ENCODE results near the gene ARID3C.

Gene ARID3C, protein sequence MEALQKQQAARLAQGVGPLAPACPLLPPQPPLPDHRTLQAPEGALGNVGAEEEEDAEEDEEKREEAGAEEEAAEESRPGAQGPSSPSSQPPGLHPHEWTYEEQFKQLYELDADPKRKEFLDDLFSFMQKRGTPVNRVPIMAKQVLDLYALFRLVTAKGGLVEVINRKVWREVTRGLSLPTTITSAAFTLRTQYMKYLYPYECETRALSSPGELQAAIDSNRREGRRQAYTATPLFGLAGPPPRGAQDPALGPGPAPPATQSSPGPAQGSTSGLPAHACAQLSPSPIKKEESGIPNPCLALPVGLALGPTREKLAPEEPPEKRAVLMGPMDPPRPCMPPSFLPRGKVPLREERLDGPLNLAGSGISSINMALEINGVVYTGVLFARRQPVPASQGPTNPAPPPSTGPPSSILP

GRCh38 chr9:34628656-34629490, at the start of gene ARID3C:
Gene ARID3C (minus strand): TSS chr9:34629066. CDS start chr9:34628014, 1,052 bp downstream.
- no peak for DNase-seq

DNA sequence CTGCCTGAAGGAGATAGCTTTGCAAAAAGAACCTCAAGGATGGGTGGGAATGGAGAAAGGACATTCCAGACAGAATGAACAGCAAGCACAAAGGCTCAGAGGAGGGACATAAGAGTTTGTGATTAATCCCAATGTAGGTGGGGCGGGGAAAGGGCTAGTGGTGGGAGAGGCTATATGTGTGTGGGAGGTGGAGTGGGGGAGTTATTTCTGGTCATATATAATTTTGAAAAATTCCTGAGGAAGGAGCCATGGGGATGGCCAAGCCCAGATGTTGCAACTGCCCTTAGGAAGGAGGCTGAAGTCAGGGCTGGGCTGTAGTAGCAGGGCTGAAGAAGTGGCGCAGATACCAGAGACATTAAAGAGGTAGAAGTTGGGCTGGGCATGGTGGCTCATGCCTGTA, 47.0 kb upstream of the ARID3C start:
- no peak for DNase-seq

DNA sequence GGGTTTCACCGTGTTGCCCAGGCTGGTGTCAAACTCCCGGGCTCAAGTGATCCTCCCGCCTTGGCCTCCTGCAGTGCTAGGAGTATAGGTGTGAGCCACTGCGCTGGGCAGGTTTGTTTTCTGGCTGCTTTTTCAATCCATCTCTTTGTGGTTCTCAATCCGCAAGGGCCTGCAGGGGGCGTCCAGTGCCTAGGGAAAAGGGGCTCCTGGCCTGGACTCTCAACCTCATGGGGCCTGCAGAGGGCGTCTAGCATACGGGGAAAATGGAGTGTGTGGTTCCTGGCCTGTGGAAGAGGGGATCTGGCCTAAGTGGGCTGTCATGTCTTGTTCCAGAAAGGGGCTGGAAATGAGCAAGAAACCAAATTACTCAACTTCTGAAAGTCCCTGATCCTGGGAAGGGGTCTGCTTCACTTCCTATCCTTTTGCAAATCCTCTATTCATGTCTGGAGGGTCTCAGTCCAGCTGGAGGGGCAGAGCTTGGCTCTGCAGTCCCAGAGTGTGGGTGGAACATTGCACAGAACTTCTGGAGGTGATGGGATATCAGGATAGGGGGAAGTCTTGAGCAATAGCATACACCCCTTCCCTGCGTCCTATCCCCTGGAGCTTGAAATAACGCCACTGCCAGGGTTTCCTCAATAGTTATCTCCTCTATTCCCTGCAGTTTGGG, 46.3 kb upstream of the ARID3C start:
- peak; percentile 72 for DNase-seq

DNA sequence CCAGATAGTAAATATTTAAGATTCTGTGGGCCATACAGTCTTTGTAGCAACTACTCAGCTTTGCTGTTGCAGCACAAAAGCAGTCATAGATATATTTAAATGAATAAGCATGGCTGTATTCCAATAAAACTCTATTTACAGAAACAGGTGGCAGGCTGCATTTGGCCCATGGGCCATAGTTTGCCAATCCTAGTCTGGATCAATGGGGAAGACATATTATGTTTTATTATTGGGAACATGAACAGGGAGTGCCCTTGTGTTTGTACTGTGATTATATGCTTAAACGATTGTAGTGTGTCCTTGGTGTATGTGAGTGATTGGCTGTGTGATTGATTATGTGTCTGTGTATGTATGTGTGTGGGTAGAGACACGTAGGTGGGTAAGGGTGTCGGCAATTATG, 45.6 kb upstream of the ARID3C start:
- DNase-seq: no peak

DNA sequence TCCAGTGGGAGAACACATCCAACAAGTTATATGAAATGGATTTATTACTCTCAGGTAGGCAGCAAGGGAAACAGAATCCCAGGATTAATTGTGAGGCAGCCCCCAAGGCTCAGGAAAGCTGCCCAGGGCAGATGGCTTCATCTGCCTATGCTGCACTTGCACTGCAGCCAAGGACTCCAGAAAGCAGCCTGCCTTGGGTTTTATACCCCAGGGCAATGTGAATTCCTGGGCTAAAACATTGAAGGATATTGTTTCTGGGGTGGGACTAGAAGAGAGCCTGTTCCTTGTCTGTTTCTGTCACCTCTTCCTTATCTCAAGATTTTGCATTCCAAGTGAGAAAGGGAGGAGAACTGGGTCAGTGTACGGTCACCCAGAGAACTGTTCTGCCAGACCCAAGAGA, 42.4 kb upstream of the ARID3C start:
- no peak for DNase-seq

DNA sequence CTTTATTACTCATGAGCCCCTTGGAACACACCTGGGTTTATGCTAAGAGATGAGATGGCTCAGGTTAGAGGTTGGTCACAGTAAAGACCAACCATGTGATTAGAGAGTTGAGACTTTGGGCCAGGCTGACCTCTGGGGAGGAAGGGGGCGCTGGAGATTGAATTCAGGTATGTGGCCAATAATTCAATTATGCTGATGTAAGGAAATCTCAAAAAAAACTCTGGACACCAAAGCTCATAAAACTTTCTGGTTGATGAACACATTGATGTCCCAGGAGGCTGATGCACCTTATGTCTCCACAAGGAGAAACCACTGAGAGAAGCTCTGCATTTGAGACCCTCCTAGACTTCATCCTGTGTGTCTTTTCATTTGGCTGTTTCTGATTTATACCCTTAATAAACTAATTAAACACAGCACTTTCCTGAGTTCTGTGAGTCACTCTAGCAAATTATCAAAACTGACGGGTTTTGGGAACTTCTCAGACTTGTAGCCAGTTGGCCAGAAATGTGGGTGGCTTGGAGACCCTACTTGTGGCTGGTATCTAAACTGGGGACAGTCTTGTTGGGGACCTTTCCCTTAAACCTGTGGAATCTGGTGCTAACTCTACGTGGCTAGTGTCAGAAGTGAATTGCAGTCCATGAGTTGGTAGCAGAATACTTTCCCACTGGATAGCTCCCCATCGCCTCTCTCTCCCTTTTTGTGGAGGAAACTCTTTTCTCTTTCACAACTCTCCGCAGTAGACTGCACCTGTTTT, 41.1 kb upstream of the ARID3C start:
- DNase-seq: no peak

GRCh38 chr9:34665381-34666250, 36.8 kb upstream of the ARID3C start:
- no peak for DNase-seq

DNA sequence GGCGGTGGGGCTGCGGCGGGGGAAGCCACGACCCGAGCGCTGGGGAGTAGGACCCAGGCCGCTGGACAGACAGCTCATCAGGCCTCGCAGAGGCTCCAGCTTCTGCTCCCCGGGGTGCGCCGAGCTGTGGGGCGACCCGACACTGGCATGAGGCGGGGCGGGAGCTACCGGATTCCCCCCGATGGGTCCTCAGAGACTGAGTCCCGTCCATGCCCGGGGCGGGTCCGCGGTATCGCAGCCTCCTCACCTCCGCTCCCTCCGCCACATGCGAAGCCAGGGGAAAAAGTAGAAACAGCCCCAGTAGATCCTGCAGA, 36.2 kb upstream of the ARID3C start:
- DNase-seq: no peak

DNA sequence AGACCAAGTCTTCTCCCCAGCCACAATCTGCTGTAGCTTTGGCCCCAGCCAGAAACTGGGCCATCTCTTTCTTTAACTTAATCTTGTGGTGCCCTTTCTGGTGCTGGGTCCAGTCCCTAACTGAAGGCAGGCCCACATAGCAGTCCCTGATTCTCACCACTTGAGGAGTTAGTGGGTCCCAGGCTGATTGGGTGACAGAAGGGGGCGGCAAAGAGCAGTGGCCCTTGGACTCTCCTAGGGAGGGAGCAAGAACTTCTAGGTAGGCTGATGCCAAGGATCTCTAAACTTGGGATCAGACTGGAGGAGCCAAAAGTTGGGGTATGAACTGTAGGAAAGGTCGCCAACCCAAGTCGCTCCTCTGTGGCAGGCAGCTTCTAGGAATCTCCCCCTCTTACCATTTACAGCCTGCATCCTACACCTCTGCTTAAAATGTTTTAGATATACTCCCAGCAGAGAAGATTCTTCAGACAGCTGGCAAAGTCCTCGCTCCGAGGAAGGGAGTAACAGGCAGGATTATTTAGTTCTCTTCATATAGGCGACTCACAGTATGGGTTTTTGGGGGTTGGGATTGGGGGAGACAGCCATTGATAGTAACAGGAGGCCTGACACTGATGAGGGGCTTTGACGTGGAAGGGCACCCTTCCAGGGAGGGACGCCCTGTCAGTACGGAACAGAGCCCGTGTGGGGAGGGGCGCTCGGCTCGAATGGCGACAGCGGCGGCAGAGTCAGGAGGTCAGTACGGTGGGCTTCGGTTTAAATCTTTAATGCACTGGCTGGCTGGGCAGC, 35.6 kb upstream of the ARID3C start:
- DNase-seq: no peak

GRCh38 chr9:34663303-34663605, 34.4 kb upstream of the ARID3C start:
- no peak for DNase-seq

- DNase-seq: no peak
Measured at GRCh38 chr9:34662526-34663302, 33.8 kb upstream of the ARID3C start, which contains the start of gene CCL27. Gene CCL27 (minus strand): TSS chr9:34662657. CDS start chr9:34662633, 24 bp downstream.

DNA sequence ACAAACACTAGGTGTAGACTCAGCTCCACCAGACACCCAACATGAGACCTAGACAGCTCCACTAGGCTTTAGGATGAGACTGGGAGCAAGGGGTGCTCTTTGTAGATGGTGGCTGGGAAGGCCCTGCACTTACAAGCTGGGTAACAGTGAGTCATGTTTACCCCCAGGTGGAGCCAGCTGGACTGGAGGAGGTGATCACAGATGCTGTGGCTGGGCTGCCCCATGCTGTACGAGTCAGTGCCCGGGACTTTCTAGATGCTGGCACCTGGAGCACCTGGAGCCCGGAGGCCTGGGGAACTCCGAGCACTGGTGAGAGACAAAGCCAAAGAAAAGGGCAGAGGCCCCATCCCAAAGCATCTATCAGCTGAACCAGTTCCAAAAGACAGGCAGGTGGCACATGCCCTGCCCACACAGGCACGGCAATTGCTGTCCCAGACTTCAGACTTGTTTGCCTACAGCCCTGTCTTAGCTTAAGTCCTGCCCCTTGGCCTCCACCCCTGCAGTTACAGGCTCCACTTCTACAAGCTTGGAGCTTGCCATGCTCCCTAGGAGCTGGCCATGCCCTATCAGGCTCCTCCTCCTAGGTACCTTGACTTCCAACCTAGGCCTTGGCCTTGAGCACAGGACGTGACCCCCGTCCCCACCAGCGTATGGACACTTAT, 30.9 kb upstream of the ARID3C start:
- DNase-seq: no peak

DNA sequence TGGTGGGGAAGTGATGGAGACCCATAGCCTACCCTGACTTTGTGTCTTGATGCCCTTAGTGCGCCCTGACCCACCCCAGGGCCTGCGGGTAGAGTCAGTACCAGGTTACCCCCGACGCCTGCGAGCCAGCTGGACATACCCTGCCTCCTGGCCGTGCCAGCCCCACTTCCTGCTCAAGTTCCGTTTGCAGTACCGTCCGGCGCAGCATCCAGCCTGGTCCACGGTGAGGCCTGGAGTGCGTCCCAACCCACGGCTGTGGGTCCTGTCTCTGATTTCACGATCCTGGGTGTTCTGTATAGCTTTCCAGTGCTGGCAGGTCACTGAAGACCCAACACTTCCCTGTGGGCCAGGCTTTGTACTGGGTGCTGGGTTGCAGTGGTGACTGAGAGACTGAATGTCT, 29.6 kb upstream of the ARID3C start:
- DNase-seq: no peak

DNA sequence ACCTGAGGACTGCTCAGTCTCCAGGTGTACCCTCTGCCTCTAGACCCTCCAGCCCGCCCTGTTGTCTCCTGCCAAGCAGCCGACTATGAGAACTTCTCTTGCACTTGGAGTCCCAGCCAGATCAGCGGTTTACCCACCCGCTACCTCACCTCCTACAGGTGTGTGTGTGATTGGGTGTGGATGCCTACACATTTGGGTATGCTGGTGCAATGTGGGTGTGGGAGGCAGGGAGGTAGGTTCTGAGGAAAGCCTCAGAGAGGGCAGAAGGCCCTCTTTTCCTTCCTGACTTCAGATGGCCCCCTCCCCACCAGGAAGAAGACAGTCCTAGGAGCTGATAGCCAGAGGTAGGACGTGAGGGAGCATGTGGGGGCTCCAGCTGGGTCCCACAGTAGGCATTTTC, 28.1 kb upstream of the ARID3C start:
- DNase-seq: no peak

GRCh38 chr9:34655394-34655793, 26.5 kb upstream of the ARID3C start:
- no peak for DNase-seq

- no peak for DNase-seq
Measured at GRCh38 chr9:34654323-34655051, 25.6 kb upstream of the ARID3C start.

DNA sequence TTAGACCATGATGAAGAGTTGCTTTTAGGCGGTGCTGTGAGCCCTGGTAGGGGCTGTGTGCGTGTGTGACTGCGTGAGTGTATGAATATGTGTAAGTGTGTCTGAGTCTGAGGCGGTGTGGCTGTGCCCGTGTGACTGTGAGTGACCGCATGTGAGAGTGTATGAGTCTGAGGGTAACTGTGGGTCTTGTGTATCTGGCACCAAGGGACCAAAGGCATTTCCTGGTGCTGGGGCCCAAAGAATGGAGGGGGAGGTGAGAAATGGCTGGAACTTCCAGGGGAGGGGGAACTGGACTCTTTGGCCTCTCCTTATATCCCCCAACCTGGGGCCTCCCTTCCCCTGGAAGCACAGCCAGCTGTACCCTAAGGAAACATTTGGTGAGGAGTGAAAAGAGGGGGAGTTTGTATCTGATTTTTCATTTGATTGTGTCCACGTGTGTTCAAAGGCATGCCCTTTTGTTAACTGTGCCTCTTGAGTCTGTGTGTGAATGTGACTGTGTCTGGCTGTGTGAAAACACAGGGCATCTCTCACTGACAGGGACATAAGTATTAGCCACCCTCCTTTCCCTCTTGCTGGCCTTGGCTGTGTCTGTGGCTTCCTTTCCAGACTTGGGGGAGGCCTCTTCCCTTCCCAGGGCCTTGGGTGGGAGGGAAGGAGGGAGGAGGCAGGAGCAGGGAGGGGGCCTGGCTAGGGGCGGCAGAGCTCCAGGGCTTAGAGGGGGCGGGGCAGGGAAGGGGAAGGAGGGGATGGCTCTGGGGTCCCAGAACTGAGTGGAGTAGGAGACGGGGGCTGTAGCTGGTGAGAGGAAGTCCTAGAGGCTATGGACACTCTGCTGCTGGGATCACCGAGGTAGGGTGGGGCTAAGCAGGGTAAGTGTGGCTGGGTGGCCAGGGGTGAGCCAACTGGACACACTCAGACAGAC, 24.5 kb upstream of the ARID3C start:
- DNase-seq: no peak

- DNase-seq: no peak
Measured at GRCh38 chr9:34652602-34653000, 23.7 kb upstream of the ARID3C start.
